ENCODE data around the gene COL6A2. TPM values are rescaled to one million over a fixed set of nuclear protein-coding genes. Genes with fewer than 3 reads are reported as not detected.

COL6A2 gene
- total RNA-seq, 1 donor from 2014 or later = 157 TPM

DNA sequence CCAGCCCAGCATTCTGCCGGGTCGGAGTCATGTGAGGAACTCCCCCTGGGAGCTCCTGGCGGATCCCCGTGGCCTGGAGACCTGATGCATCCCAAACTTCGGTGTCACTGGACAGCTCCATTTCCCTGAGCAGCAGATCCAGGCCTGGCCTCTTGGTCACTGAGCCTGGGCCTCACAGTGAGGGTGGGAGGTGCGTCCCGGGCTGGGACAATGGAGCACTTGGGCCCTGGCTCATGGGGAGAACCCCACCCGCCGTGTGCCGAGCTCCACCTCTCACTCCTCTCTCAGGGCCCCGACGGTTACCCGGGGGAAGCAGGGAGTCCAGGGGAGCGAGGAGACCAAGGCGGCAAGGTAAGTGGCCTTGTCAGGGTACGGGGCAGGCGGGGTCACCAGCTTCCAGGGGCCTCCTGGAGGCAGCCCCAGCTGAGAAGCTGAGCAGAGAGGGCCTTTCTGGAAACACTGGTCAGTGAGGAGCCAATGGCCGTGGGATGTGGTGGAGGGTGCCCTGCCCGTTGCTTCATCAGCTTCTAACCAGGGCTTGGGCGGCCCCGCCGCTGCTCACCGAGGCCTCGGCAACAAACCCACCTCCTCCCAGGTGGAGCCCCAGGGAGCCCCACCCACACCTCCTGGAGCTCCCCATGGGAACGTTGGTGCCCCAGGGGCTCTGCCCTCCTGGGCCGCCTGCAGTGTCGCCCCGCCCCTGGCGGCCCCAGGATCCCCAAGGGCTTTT lies 19.8 kb downstream of the COL6A2 start:
- intact Hi-C loops (cut with micrococcal nuclease) = no loop called here
- DNase-seq = peak; percentile 9
- no peak for TF ChIP-seq CTCF (IDR thresholded peaks at IDR 0.05; ENCODE audit: borderline replicate concordance)
- Histone ChIP-seq H3K4me3 (no peak overlapping the region), H3K4me1 (no peaks in the 10 kb centered on the region), H3K27me3 (ENCODE audit: low read depth) (no peaks in the 10 kb centered on the region), H3K9me3 (replicated peaks) (peaks cover 10% of the 10 kb centered on the region), H3K36me3 (peaks cover 99% of the 10 kb centered on the region), H3K27ac (replicated peaks) (no peak overlapping the region)

- H3K36me3 ChIP-seq = peaks cover 93% of the 10 kb centered on the region
- H3K27me3 ChIP-seq (ENCODE audit: low read depth) = no peaks in the 10 kb centered on the region
- no peak overlapping the region for H3K4me3 ChIP-seq
- H3K27ac ChIP-seq (replicated peaks) = no peak overlapping the region
- no peak for TF ChIP-seq CTCF (IDR thresholded peaks at IDR 0.05; ENCODE audit: borderline replicate concordance)
- H3K4me1 ChIP-seq = no peaks in the 10 kb centered on the region
- H3K9me3 ChIP-seq (replicated peaks) = peaks cover 10% of the 10 kb centered on the region
- intact Hi-C loops (cut with micrococcal nuclease) = no loop called here
- peak; percentile 12 for DNase-seq
Measured at GRCh38 chr21:46118316-46119143, 20.6 kb downstream of the COL6A2 start.

DNA sequence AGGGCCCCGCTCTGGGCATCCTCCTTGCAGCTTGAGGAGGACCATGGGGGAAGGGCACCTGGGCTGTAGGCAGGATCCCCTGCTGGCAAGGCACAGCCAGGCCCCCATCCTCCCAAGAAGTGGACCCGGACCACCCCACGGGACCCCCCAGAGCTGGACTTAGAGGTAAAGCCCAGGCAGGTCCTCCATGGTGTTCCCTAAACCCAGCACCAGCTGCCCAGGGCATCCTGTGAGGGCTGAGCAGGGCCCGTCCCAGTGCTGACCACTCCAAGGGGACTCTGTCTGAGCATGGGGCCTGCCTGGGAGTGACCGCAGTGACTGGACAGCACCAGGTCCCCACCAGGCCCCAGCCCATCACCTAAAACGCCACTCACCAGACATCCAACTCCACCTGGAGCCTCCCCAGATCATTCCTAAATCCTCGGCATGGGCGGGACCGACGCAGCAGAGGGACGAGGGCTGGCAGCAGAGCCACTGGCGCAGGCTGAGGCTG lies 21.3 kb downstream of the COL6A2 start:
- DNase-seq = no peak
- peaks cover 88% of the 10 kb centered on the region for H3K36me3 ChIP-seq
- H3K9me3 ChIP-seq (replicated peaks) = peaks cover 9% of the 10 kb centered on the region
- H3K4me1 ChIP-seq = no peaks in the 10 kb centered on the region
- H3K4me3 ChIP-seq = no peak overlapping the region
- intact Hi-C loops (cut with micrococcal nuclease) = no loop called here
- no peaks in the 10 kb centered on the region for H3K27me3 ChIP-seq (ENCODE audit: low read depth)
- TF ChIP-seq CTCF (IDR thresholded peaks at IDR 0.05; ENCODE audit: borderline replicate concordance) = no peak
- H3K27ac ChIP-seq (replicated peaks) = peak overlapping the region; percentile 3

DNA sequence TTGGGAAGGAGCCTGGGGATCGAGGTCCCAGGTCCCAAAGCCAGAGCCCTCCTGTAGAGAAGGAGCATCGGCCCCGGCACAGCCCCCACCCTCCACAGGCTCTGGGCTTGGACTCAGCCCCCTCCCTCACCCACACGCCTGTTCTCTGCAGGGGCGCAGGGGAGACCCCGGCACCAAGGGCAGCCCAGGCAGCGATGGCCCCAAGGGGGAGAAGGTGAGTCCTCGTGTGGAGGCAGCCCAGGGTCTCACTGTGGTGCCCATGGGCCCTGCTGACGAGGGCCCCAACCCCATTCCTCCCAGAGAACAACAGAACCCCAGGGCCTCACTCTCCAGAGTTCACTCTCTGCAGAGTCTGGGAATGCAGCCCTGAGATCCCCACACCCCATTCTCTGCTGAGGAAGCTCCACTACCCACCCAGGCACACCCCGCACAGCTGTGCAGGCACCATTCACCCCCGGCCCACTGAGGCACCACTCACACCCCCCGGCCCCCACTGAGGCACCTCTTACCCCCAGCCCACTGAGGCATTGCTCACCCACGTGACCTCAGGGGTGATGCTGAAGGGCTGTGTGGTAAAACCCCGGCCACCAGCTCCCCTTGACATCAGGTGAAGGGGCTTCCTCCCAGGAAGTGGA lies 21.8 kb downstream of the COL6A2 start:
- Histone ChIP-seq H3K4me3 (no peak overlapping the region), H3K27ac (replicated peaks) (no peak overlapping the region), H3K9me3 (replicated peaks) (peaks cover 4% of the 10 kb centered on the region), H3K27me3 (ENCODE audit: low read depth) (no peaks in the 10 kb centered on the region), H3K4me1 (no peaks in the 10 kb centered on the region), H3K36me3 (peaks cover 88% of the 10 kb centered on the region)
- no peak for TF ChIP-seq CTCF (IDR thresholded peaks at IDR 0.05; ENCODE audit: borderline replicate concordance)
- peak; percentile 11 for DNase-seq
- intact Hi-C loops (cut with micrococcal nuclease) = no loop called here
